ENCODE data around the gene HOXD9. TPM values are rescaled to one million over a fixed set of nuclear protein-coding genes. Genes with fewer than 3 reads are reported as not detected.

HOXD9 gene
- total RNA-seq, 4 donors from 2014 or later = 0.83 to 3.9 (median 2.3) TPM

GRCh38 chr2:176162911-176163671 lies 40.6 kb downstream of the HOXD9 start:
- H3K27ac ChIP-seq = no peak overlapping the region
- WGBS, 2 donors = 13 to 24% methylated on average over 23 to 25 of the region's 29 CpGs
- H3K4me1 ChIP-seq = peaks cover 2 to 25% of the 10 kb centered on the region in 2 donors
- H3K36me3 ChIP-seq = no peaks in the 10 kb centered on the region
- no peaks in the 10 kb centered on the region for H3K9me3 ChIP-seq
- TF ChIP-seq POLR2A (IDR thresholded peaks at IDR 0.05) = no peak
- TF ChIP-seq CTCF (IDR thresholded peaks at IDR 0.05) = no peak
- peaks cover 65% of the 10 kb centered on the region for H3K27me3 ChIP-seq
- DNase-seq = no peak
- intact Hi-C loops (cut with DNase I) = no loop called here
- H3K4me3 ChIP-seq (replicated peaks in 1 of 3) = no peak overlapping the region

- Histone ChIP-seq H3K4me1 (peaks cover 2 to 25% of the 10 kb centered on the region in 2 donors), H3K4me3 (replicated peaks in 1 of 3) (no peak overlapping the region), H3K36me3 (no peaks in the 10 kb centered on the region), H3K27ac (no peak overlapping the region), H3K27me3 (peaks cover 66% of the 10 kb centered on the region), H3K9me3 (no peaks in the 10 kb centered on the region)
- WGBS, 2 donors = 15 to 18% methylated on average over 12 of the region's 12 CpGs
- DNase-seq = no peak
- intact Hi-C loops (cut with DNase I) = no loop called here
- no peak for TF ChIP-seq CTCF (IDR thresholded peaks at IDR 0.05)
- TF ChIP-seq POLR2A (IDR thresholded peaks at IDR 0.05) = no peak
Observed at GRCh38 chr2:176163672-176164056, 41.1 kb downstream of the HOXD9 start.

GRCh38 chr2:176164201-176164600 lies 41.7 kb downstream of the HOXD9 start:
- no peak overlapping the region for H3K27ac ChIP-seq
- no peak for TF ChIP-seq POLR2A (IDR thresholded peaks at IDR 0.05)
- no peak for TF ChIP-seq CTCF (IDR thresholded peaks at IDR 0.05)
- no peak overlapping the region for H3K4me3 ChIP-seq (replicated peaks in 1 of 3)
- 24 to 42% methylated on average over 13 of the region's 13 CpGs for WGBS, 2 donors
- peaks cover 2 to 22% of the 10 kb centered on the region in 2 donors for H3K4me1 ChIP-seq
- intact Hi-C loops (cut with DNase I) = no loop called here
- H3K27me3 ChIP-seq = peaks cover 63% of the 10 kb centered on the region
- no peaks in the 10 kb centered on the region for H3K9me3 ChIP-seq
- DNase-seq = no peak
- H3K36me3 ChIP-seq = no peaks in the 10 kb centered on the region

GRCh38 chr2:176164611-176165369 lies 42.3 kb downstream of the HOXD9 start:
- H3K36me3 ChIP-seq = no peaks in the 10 kb centered on the region
- WGBS, 2 donors = 7 to 36% methylated on average over 50 of the region's 52 CpGs
- no peak for DNase-seq
- H3K27me3 ChIP-seq = peaks cover 59% of the 10 kb centered on the region
- intact Hi-C loops (cut with DNase I) = no loop called here
- TF ChIP-seq POLR2A (IDR thresholded peaks at IDR 0.05) = no peak
- no peak for TF ChIP-seq CTCF (IDR thresholded peaks at IDR 0.05)
- no peak overlapping the region for H3K4me3 ChIP-seq (replicated peaks in 1 of 3)
- H3K9me3 ChIP-seq = no peaks in the 10 kb centered on the region
- peaks cover 2 to 16% of the 10 kb centered on the region in 2 donors for H3K4me1 ChIP-seq
- no peak overlapping the region for H3K27ac ChIP-seq
